ENCODE measurements around the gene HTATIP2.

GRCh38 chr11:20355221-20356219 lies 8.0 kb upstream of the HTATIP2 start:
- TF ChIP-seq CTCF (IDR thresholded peaks at IDR 0.05): peak in 2 of 3 donors; percentile 9 to 15
- TF ChIP-seq POLR2A (IDR thresholded peaks at IDR 0.05): no peak
- TF ChIP-seq EP300 (IDR thresholded peaks at IDR 0.05): no peak

Measured in ovary (tissue), 3 donors.